ENCODE results near the gene RSBN1L. TPM values are rescaled to one million over a fixed set of nuclear protein-coding genes. Genes with fewer than 3 reads are reported as not detected.
"Not testable (repeated sequence)": the region's sequence is repeated elsewhere in the genome, so short reads cannot be mapped to it uniquely, and the experiment has no call there.

RSBN1L gene
- total RNA-seq, 2 donors from 2014 or later, result 14.9 to 19.2 TPM

GRCh38 chr7:77717566-77717965 lies 21.3 kb downstream of the RSBN1L start:
- not testable (repeated sequence) for H3K36me3 Mint-ChIP-seq (ENCODE audit: insufficient read depth in 2 of 2); H3K9me3 Mint-ChIP-seq; H3K27me3 Mint-ChIP-seq (ENCODE audit: low read depth)

GRCh38 chr7:77727527-77727926 lies 31.3 kb downstream of the RSBN1L start:
- Mint-ChIP-seq H3K36me3 (ENCODE audit: insufficient read depth in 2 of 2) (no peaks in the 10 kb centered on the region), H3K27ac (peak overlapping the region; percentile 78), H3K4me1 (ENCODE audit: low read depth) (peaks cover 48% of the 10 kb centered on the region), H3K9me3 (no peaks in the 10 kb centered on the region), H3K27me3 (ENCODE audit: low read depth) (no peaks in the 10 kb centered on the region), H3K4me3 (no peak overlapping the region)
- DNase-seq (no peak), ATAC-seq (replicated peaks in 1 of 2) (no peak)

More at GRCh38 chr7:77717566-77717965, 21.3 kb downstream of the RSBN1L start:
- not testable (repeated sequence) for H3K27ac Mint-ChIP-seq; DNase-seq; ATAC-seq (replicated peaks in 1 of 2); H3K4me3 Mint-ChIP-seq
- peaks cover 39% of the 10 kb centered on the region for H3K4me1 Mint-ChIP-seq (ENCODE audit: low read depth)

- no peaks in the 10 kb centered on the region for H3K9me3 Mint-ChIP-seq
Observed at GRCh38 chr7:77727936-77728701, 31.9 kb downstream of the RSBN1L start.

GRCh38 chr7:77729574-77730348 lies 33.5 kb downstream of the RSBN1L start:
- H3K4me3 Mint-ChIP-seq, result no peak overlapping the region
- H3K4me1 Mint-ChIP-seq (ENCODE audit: low read depth), result peaks cover 48% of the 10 kb centered on the region
- no peaks in the 10 kb centered on the region for H3K36me3 Mint-ChIP-seq (ENCODE audit: insufficient read depth in 2 of 2)
- no peak for DNase-seq
- peak overlapping the region; percentile 47 for H3K27ac Mint-ChIP-seq
- H3K9me3 Mint-ChIP-seq, result no peaks in the 10 kb centered on the region
- no peak for ATAC-seq (replicated peaks in 1 of 2)
- no peaks in the 10 kb centered on the region for H3K27me3 Mint-ChIP-seq (ENCODE audit: low read depth)

More at GRCh38 chr7:77727936-77728701, 31.9 kb downstream of the RSBN1L start:
- peaks cover 48% of the 10 kb centered on the region for H3K4me1 Mint-ChIP-seq (ENCODE audit: low read depth)
- H3K27ac Mint-ChIP-seq, result peak overlapping the region; percentile 78
- H3K36me3 Mint-ChIP-seq (ENCODE audit: insufficient read depth in 2 of 2), result no peaks in the 10 kb centered on the region
- no peak for DNase-seq
- no peak for ATAC-seq (replicated peaks in 1 of 2)
- no peaks in the 10 kb centered on the region for H3K27me3 Mint-ChIP-seq (ENCODE audit: low read depth)
- peak overlapping the region in 1 of 2 donors; percentile 43 for H3K4me3 Mint-ChIP-seq

- DNase-seq, result no peak
- H3K4me3 Mint-ChIP-seq, result no peak overlapping the region
- ATAC-seq (replicated peaks in 1 of 2), result no peak
Observed at GRCh38 chr7:77731716-77732115, 35.5 kb downstream of the RSBN1L start.

GRCh38 chr7:77734659-77735421 lies 38.6 kb downstream of the RSBN1L start:
- DNase-seq, result no peak
- H3K9me3 Mint-ChIP-seq, result no peaks in the 10 kb centered on the region
- H3K4me3 Mint-ChIP-seq, result no peak overlapping the region
- H3K27ac Mint-ChIP-seq, result no peak overlapping the region
- H3K4me1 Mint-ChIP-seq (ENCODE audit: low read depth), result peaks cover 23% of the 10 kb centered on the region
- no peaks in the 10 kb centered on the region for H3K27me3 Mint-ChIP-seq (ENCODE audit: low read depth)
- peaks cover 0 to 7% of the 10 kb centered on the region in 2 donors for H3K36me3 Mint-ChIP-seq (ENCODE audit: insufficient read depth in 2 of 2)
- no peak for ATAC-seq (replicated peaks in 1 of 2)

More at GRCh38 chr7:77731716-77732115, 35.5 kb downstream of the RSBN1L start:
- no peaks in the 10 kb centered on the region for H3K36me3 Mint-ChIP-seq (ENCODE audit: insufficient read depth in 2 of 2)
- no peaks in the 10 kb centered on the region for H3K9me3 Mint-ChIP-seq
- no peak overlapping the region for H3K27ac Mint-ChIP-seq
- H3K4me1 Mint-ChIP-seq (ENCODE audit: low read depth), result peaks cover 52% of the 10 kb centered on the region
- no peaks in the 10 kb centered on the region for H3K27me3 Mint-ChIP-seq (ENCODE audit: low read depth)

- DNase-seq, result no peak
- Mint-ChIP-seq H3K9me3 (no peaks in the 10 kb centered on the region), H3K27me3 (ENCODE audit: low read depth) (no peaks in the 10 kb centered on the region), H3K4me1 (ENCODE audit: low read depth) (peaks cover 17% of the 10 kb centered on the region), H3K36me3 (ENCODE audit: insufficient read depth in 2 of 2) (peaks cover 0 to 7% of the 10 kb centered on the region in 2 donors), H3K27ac (no peak overlapping the region), H3K4me3 (no peak overlapping the region)
- no peak for ATAC-seq (replicated peaks in 1 of 2)
Observed at GRCh38 chr7:77735457-77735856, 39.2 kb downstream of the RSBN1L start.

- Mint-ChIP-seq H3K9me3 (no peaks in the 10 kb centered on the region), H3K36me3 (ENCODE audit: insufficient read depth in 2 of 2) (peaks cover 0 to 7% of the 10 kb centered on the region in 2 donors), H3K27ac (no peak overlapping the region), H3K4me3 (no peak overlapping the region), H3K4me1 (ENCODE audit: low read depth) (peaks cover 5% of the 10 kb centered on the region), H3K27me3 (ENCODE audit: low read depth) (no peaks in the 10 kb centered on the region)
- no peak for ATAC-seq (replicated peaks in 1 of 2)
- no peak for DNase-seq
Observed at GRCh38 chr7:77736991-77737390, 40.7 kb downstream of the RSBN1L start.

- H3K9me3 Mint-ChIP-seq, result no peaks in the 10 kb centered on the region
- H3K4me3 Mint-ChIP-seq, result no peak overlapping the region
- no peak for ATAC-seq (replicated peaks in 1 of 2)
- no peaks in the 10 kb centered on the region for H3K27me3 Mint-ChIP-seq (ENCODE audit: low read depth)
- DNase-seq, result no peak
- no peak overlapping the region for H3K27ac Mint-ChIP-seq
- H3K36me3 Mint-ChIP-seq (ENCODE audit: insufficient read depth in 2 of 2), result peaks cover 0 to 7% of the 10 kb centered on the region in 2 donors
- peaks cover 5% of the 10 kb centered on the region for H3K4me1 Mint-ChIP-seq (ENCODE audit: low read depth)
Observed at GRCh38 chr7:77738382-77738781, 42.1 kb downstream of the RSBN1L start.

- Mint-ChIP-seq H3K27me3 (ENCODE audit: low read depth) (no peaks in the 10 kb centered on the region), H3K36me3 (ENCODE audit: insufficient read depth in 2 of 2) (peaks cover 0 to 9% of the 10 kb centered on the region in 2 donors), H3K4me1 (ENCODE audit: low read depth) (peaks cover 5% of the 10 kb centered on the region), H3K4me3 (no peak overlapping the region), H3K9me3 (no peaks in the 10 kb centered on the region), H3K27ac (no peak overlapping the region)
- ATAC-seq (replicated peaks in 1 of 2) (no peak), DNase-seq (no peak)
Observed at GRCh38 chr7:77738871-77739270, 42.6 kb downstream of the RSBN1L start.

- ATAC-seq (replicated peaks in 1 of 2), result no peak
- Mint-ChIP-seq H3K4me1 (ENCODE audit: low read depth) (peaks cover 4% of the 10 kb centered on the region), H3K4me3 (no peak overlapping the region), H3K36me3 (ENCODE audit: insufficient read depth in 2 of 2) (peaks cover 0 to 9% of the 10 kb centered on the region in 2 donors), H3K27ac (no peak overlapping the region), H3K9me3 (no peaks in the 10 kb centered on the region), H3K27me3 (ENCODE audit: low read depth) (no peaks in the 10 kb centered on the region)
- DNase-seq, result no peak
Observed at GRCh38 chr7:77740257-77740656, 44.0 kb downstream of the RSBN1L start.

- Mint-ChIP-seq H3K9me3 (no peaks in the 10 kb centered on the region), H3K27ac (peak overlapping the region; percentile 84), H3K27me3 (ENCODE audit: low read depth) (no peaks in the 10 kb centered on the region), H3K4me3 (no peak overlapping the region), H3K4me1 (ENCODE audit: low read depth) (peaks cover 6% of the 10 kb centered on the region), H3K36me3 (ENCODE audit: insufficient read depth in 2 of 2) (peaks cover 2 to 4% of the 10 kb centered on the region in 2 donors)
- ATAC-seq (replicated peaks in 1 of 2) (no peak), DNase-seq (no peak)
Observed at GRCh38 chr7:77743518-77743917, 47.3 kb downstream of the RSBN1L start.

- peaks cover 6% of the 10 kb centered on the region for H3K4me1 Mint-ChIP-seq (ENCODE audit: low read depth)
- DNase-seq, result no peak
- no peaks in the 10 kb centered on the region for H3K9me3 Mint-ChIP-seq
- no peak for ATAC-seq (replicated peaks in 1 of 2)
- peaks cover 2 to 8% of the 10 kb centered on the region in 2 donors for H3K36me3 Mint-ChIP-seq (ENCODE audit: insufficient read depth in 2 of 2)
- no peak overlapping the region for H3K27ac Mint-ChIP-seq
- H3K27me3 Mint-ChIP-seq (ENCODE audit: low read depth), result no peaks in the 10 kb centered on the region
- no peak overlapping the region for H3K4me3 Mint-ChIP-seq
Observed at GRCh38 chr7:77745746-77746145, 49.5 kb downstream of the RSBN1L start.

Data from activated T-cell treated with anti-CD3 and anti-CD28 coated beads, Interleukin-2, amount 50 U/mL, for 72 hours (primary cell).